Mucosa of descending colon (tissue), 3 donors: ENCODE results near the gene SNRNP40. TPM values are rescaled to one million over a fixed set of nuclear protein-coding genes. Genes with fewer than 3 reads are reported as not detected.
"Not testable (repeated sequence)": the region's sequence is repeated elsewhere in the genome, so short reads cannot be mapped to it uniquely, and the experiment has no call there.

ENCODE experiments used
- ATAC-seq: fragments of 200-7000 bp; cut with Tn5 transposase; one replicate; pipeline ENCODE4 v1.9.1; 2020; ENCODE audit warnings: mild to moderate bottlenecking, moderate library complexity
- DNase-seq, 3 donors: peaks; one replicate each; pipeline ENCODE4 v3.0.0-alpha.2; 2020
- H3K36me3 ChIP-seq: fragments of 200-600 bp; one replicate; pipeline ENCODE4 v1.8.0; 2021; ENCODE audit warnings: low read depth, mild to moderate bottlenecking
- H3K4me1 ChIP-seq: fragments of 200-600 bp; one replicate; pipeline ENCODE4 v1.8.0; 2021; ENCODE audit warnings: low read depth, mild to moderate bottlenecking
- H3K4me3 ChIP-seq: fragments of 200-600 bp; one replicate; pipeline ENCODE4 v1.8.0; 2021; ENCODE audit warnings: mild to moderate bottlenecking
- H3K9me3 ChIP-seq: fragments of 200-600 bp; one replicate; pipeline ENCODE4 v1.8.0; 2021; ENCODE audit warnings: mild to moderate bottlenecking
- intact Hi-C, 2 donors: fragments of 100-400 bp; cut with DNase I in 1 of 2; cut with micrococcal nuclease in 1 of 2; formaldehyde crosslinking; loops; one replicate each; pipeline versions ENCODE4 v1.11.0 to v1.11.1; 2022; cut with DNase I, micrococcal nuclease
- total RNA-seq, 3 donors: library from RNA; stranded (reverse); fragmentation: NEBNext Ultra II Directional in 2 of 3; extraction: Animal tissue kit (Norgen Biotek cat#: 25700) in 2 of 3; gene quantifications; one replicate each; pipeline versions ENCODE4 v1.2.1 to v1.2.4, GENCODE V29; 2021 to 2023
- TF ChIP-seq, protein P1 (sequence below): fragments of 200-600 bp; IDR thresholded peaks from one replicate; pipeline ENCODE4 v1.8.0; 2022; ENCODE audit warnings: antibody characterized with exemption, mild to moderate bottlenecking
- donor health status: DM: no; HTN: no; CAD: no; lungs with moderate emphysema.
- donor health status: DM: no; HTN: no; CAD: no.
- donor health status: DM: no; HTN: yes; CAD: no.

The SNRNP40 gene
- total RNA-seq, 3 donors from 2014 or later, result 22.9 to 33.4 (median 29.5) TPM

DNA sequence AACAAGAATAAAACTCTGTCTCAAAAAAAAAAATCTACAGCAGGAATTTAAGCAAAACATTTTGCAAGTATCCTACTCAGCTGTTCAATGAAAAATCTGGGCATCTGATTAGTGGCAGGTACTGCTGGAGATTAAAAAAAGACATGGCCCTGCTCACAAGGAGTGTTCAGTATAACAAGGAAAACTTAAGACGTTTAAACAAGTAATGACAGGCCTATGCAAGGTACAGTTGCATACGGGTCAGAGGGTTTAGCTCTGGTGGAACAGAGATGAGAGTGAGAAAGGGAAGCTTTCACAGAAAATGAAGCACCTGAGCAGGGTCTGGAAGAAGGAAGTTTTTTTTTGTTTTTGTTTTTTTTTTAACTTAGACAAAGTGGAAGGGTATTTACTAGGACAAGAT lies 23.0 kb downstream of the SNRNP40 start:
- TF ChIP-seq, protein P1, sequence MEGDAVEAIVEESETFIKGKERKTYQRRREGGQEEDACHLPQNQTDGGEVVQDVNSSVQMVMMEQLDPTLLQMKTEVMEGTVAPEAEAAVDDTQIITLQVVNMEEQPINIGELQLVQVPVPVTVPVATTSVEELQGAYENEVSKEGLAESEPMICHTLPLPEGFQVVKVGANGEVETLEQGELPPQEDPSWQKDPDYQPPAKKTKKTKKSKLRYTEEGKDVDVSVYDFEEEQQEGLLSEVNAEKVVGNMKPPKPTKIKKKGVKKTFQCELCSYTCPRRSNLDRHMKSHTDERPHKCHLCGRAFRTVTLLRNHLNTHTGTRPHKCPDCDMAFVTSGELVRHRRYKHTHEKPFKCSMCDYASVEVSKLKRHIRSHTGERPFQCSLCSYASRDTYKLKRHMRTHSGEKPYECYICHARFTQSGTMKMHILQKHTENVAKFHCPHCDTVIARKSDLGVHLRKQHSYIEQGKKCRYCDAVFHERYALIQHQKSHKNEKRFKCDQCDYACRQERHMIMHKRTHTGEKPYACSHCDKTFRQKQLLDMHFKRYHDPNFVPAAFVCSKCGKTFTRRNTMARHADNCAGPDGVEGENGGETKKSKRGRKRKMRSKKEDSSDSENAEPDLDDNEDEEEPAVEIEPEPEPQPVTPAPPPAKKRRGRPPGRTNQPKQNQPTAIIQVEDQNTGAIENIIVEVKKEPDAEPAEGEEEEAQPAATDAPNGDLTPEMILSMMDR, result no peak
- intact Hi-C loops, result no loop called here
- H3K4me3 ChIP-seq, result no peak overlapping the region
- H3K4me1 ChIP-seq, result no peaks in the 10 kb centered on the region
- no peak for ATAC-seq
- DNase-seq, result no peak
- peaks cover 8% of the 10 kb centered on the region for H3K36me3 ChIP-seq
- H3K9me3 ChIP-seq, result no peaks in the 10 kb centered on the region

DNA sequence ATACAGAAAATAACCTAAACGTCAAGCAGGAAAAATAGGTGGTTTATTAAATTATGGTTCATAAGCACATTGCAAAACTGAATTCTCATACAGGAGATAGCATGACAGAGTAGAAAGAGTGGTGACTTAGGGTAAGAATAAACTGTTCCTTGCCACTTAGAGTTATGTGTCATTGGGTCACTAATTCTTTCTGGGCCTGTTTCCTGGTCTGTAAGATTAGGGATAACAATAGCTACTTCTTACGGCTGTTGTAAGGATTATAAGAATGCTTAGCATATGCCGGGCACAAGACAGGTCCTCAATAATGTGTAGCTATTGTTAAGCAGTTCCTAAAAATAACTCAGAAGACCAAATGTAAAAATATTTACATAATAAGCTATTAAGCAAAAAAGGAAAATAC lies 24.2 kb downstream of the SNRNP40 start:
- no peaks in the 10 kb centered on the region for H3K4me1 ChIP-seq
- intact Hi-C loops, result no loop called here
- TF ChIP-seq, protein P1, result no peak
- peaks cover 13% of the 10 kb centered on the region for H3K36me3 ChIP-seq
- no peak overlapping the region for H3K4me3 ChIP-seq
- no peak for ATAC-seq
- no peaks in the 10 kb centered on the region for H3K9me3 ChIP-seq
- no peak for DNase-seq

DNA sequence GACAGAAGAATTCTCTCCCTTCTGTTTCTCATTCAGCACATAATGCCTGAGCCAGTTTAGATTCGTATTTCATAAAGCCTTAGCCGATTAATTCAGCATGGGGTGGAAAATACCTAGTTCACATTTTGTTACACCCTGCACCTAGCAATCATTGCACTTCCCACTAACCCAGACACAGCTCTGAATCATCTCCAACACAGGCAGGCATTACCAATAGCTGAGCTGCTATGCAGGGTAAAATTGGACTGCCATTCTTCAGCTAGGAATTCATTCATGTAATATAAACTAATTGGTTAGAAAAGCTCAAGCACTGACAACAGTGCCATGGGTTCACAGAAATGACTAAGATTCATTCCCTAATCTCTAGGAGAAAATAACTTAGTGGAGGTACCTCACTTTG lies 30.0 kb downstream of the SNRNP40 start:
- Histone ChIP-seq H3K4me3 (no peak overlapping the region), H3K4me1 (peaks cover 3% of the 10 kb centered on the region), H3K36me3 (peaks cover 13% of the 10 kb centered on the region), H3K9me3 (no peaks in the 10 kb centered on the region)
- DNase-seq (no peak), ATAC-seq (no peak)
- intact Hi-C loops, result no loop called here
- TF ChIP-seq, protein P1, result no peak

- no peak for DNase-seq
- Histone ChIP-seq H3K9me3 (no peaks in the 10 kb centered on the region), H3K36me3 (peaks cover 7% of the 10 kb centered on the region), H3K4me1 (peaks cover 3% of the 10 kb centered on the region), H3K4me3 (no peak overlapping the region)
- TF ChIP-seq, protein P1, result no peak
- intact Hi-C loops, result no loop called here
- no peak for ATAC-seq
Observed at GRCh38 chr1:31264790-31265386, 31.7 kb downstream of the SNRNP40 start.

GRCh38 chr1:31263408-31263807 lies 33.2 kb downstream of the SNRNP40 start:
- TF ChIP-seq, protein P1, result no peak
- DNase-seq (peak in 1 of 3 donors; percentile 7), ATAC-seq (peak; percentile 73)
- Histone ChIP-seq H3K4me1 (peaks cover 3% of the 10 kb centered on the region), H3K36me3 (peaks cover 3% of the 10 kb centered on the region), H3K9me3 (no peaks in the 10 kb centered on the region), H3K4me3 (no peak overlapping the region)
- intact Hi-C loops, result no loop called here

- H3K4me1 ChIP-seq, H3K9me3 ChIP-seq, H3K36me3 ChIP-seq, intact Hi-C loops, H3K4me3 ChIP-seq, DNase-seq, ATAC-seq: not testable (repeated sequence)
Observed at GRCh38 chr1:31262393-31262792, 34.2 kb downstream of the SNRNP40 start.
